ENCODE results near the gene STRADA.

Gene STRADA

GRCh38 chr17:63718988-63719387 lies 22.6 kb downstream of the STRADA start:
- TF ChIP-seq, protein P1, sequence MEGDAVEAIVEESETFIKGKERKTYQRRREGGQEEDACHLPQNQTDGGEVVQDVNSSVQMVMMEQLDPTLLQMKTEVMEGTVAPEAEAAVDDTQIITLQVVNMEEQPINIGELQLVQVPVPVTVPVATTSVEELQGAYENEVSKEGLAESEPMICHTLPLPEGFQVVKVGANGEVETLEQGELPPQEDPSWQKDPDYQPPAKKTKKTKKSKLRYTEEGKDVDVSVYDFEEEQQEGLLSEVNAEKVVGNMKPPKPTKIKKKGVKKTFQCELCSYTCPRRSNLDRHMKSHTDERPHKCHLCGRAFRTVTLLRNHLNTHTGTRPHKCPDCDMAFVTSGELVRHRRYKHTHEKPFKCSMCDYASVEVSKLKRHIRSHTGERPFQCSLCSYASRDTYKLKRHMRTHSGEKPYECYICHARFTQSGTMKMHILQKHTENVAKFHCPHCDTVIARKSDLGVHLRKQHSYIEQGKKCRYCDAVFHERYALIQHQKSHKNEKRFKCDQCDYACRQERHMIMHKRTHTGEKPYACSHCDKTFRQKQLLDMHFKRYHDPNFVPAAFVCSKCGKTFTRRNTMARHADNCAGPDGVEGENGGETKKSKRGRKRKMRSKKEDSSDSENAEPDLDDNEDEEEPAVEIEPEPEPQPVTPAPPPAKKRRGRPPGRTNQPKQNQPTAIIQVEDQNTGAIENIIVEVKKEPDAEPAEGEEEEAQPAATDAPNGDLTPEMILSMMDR (IDR thresholded peaks at IDR 0.05; ENCODE audit: extremely low read depth, missing control alignments) = no peak
- DNase-seq (ENCODE audit: low spot score) = no peak

- no peak for DNase-seq (ENCODE audit: low spot score)
- TF ChIP-seq, protein P1 (IDR thresholded peaks at IDR 0.05; ENCODE audit: extremely low read depth, missing control alignments) = no peak
These were observed 25.2 kb downstream of the STRADA start for GRCh38 chr17:63716426-63716825.

GRCh38 chr17:63714550-63715277 lies 26.9 kb downstream of the STRADA start:
- TF ChIP-seq, protein P1 (IDR thresholded peaks at IDR 0.05; ENCODE audit: extremely low read depth, missing control alignments) = no peak
- no peak for DNase-seq (ENCODE audit: low spot score)

- DNase-seq (ENCODE audit: low spot score) = no peak
- TF ChIP-seq, protein P1 (IDR thresholded peaks at IDR 0.05; ENCODE audit: extremely low read depth, missing control alignments) = no peak
These were observed 32.5 kb downstream of the STRADA start for GRCh38 chr17:63709110-63709509.

DNA sequence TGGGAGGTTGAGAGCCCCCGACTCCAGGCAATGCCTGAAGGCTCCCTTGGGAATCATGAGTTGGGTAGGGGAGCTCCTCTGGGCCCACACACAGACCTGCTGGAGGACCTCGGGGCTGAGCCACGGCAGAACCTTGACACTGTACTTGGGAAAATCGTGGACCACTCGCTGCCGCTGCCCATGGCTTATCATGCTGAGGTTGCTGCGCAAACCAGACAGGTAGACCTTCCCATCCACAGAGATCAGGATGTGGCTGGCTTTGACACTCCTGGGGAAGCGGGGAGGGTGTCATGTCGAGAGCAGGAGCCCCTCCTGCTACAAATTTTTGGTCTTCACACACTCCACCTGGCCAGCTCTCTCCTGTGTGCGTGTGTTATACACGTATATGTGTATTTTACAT lies 34.4 kb downstream of the STRADA start:
- no peak for DNase-seq (ENCODE audit: low spot score)

GRCh38 chr17:63706336-63707082 lies 35.1 kb downstream of the STRADA start:
- no peak for DNase-seq (ENCODE audit: low spot score)
- TF ChIP-seq, protein P1 (IDR thresholded peaks at IDR 0.05; ENCODE audit: extremely low read depth, missing control alignments) = no peak

More for the DNA sequence above, 34.4 kb downstream of the STRADA start:
- TF ChIP-seq, protein P1 (IDR thresholded peaks at IDR 0.05; ENCODE audit: extremely low read depth, missing control alignments) = no peak

GRCh38 chr17:63705657-63706056 lies 35.9 kb downstream of the STRADA start:
- TF ChIP-seq, protein P1 (IDR thresholded peaks at IDR 0.05; ENCODE audit: extremely low read depth, missing control alignments) = no peak
- no peak for DNase-seq (ENCODE audit: low spot score)
